ENCODE results near the gene EVX1.

Gene EVX1

GRCh38 chr7:27260211-27260610 lies 17.6 kb downstream of the EVX1 start:
- H3K27ac ChIP-seq (ENCODE audit: low read depth, low read length, poor library complexity, severe bottlenecking), result no peak overlapping the region
- H3K4me1 ChIP-seq (ENCODE audit: insufficient read depth, low read length, severe bottlenecking), result no peaks in the 10 kb centered on the region
- no peak overlapping the region for H2AFZ ChIP-seq (ENCODE audit: low read length)
- no peaks in the 10 kb centered on the region for H4K20me1 ChIP-seq (ENCODE audit: insufficient read depth, low read length)
- no peak overlapping the region for H3K4me3 ChIP-seq (ENCODE audit: low read depth, low read length, poor library complexity, severe bottlenecking)
- H3K4me2 ChIP-seq (ENCODE audit: low read length), result no peak overlapping the region
- no peaks in the 10 kb centered on the region for H3K27me3 ChIP-seq (ENCODE audit: insufficient read depth, low read length)
- TF ChIP-seq CTCF (IDR thresholded peaks at IDR 0.05; ENCODE audit: low read length) (no peak), EZH2 (IDR thresholded peaks at IDR 0.05; ENCODE audit: borderline replicate concordance, low read length) (no peak)
- no peaks in the 10 kb centered on the region for H3K36me3 ChIP-seq (ENCODE audit: insufficient read depth, low read length)
- H3K9me2 ChIP-seq (ENCODE audit: low read depth, low read length), result no peaks in the 10 kb centered on the region
- no peaks in the 10 kb centered on the region for H3K79me2 ChIP-seq (ENCODE audit: insufficient read depth, low read length)
- no peaks in the 10 kb centered on the region for H3K9me3 ChIP-seq (ENCODE audit: low read length)
- no peak overlapping the region for H3K9ac ChIP-seq (ENCODE audit: low read length)
- H3F3A ChIP-seq (ENCODE audit: insufficient read depth, low read length), result no peaks in the 10 kb centered on the region

- no peaks in the 10 kb centered on the region for H3K4me1 ChIP-seq (ENCODE audit: insufficient read depth, low read length, severe bottlenecking)
- no peak overlapping the region for H2AFZ ChIP-seq (ENCODE audit: low read length)
- no peak overlapping the region for H3K4me2 ChIP-seq (ENCODE audit: low read length)
- no peak overlapping the region for H3K9ac ChIP-seq (ENCODE audit: low read length)
- H3K79me2 ChIP-seq (ENCODE audit: insufficient read depth, low read length), result no peaks in the 10 kb centered on the region
- H3F3A ChIP-seq (ENCODE audit: insufficient read depth, low read length), result no peaks in the 10 kb centered on the region
- TF ChIP-seq EZH2 (IDR thresholded peaks at IDR 0.05; ENCODE audit: borderline replicate concordance, low read length) (no peak), CTCF (IDR thresholded peaks at IDR 0.05; ENCODE audit: low read length) (no peak)
- no peaks in the 10 kb centered on the region for H3K9me3 ChIP-seq (ENCODE audit: low read length)
- H3K9me2 ChIP-seq (ENCODE audit: low read depth, low read length), result no peaks in the 10 kb centered on the region
- no peaks in the 10 kb centered on the region for H4K20me1 ChIP-seq (ENCODE audit: insufficient read depth, low read length)
- no peak overlapping the region for H3K27ac ChIP-seq (ENCODE audit: low read depth, low read length, poor library complexity, severe bottlenecking)
- no peaks in the 10 kb centered on the region for H3K27me3 ChIP-seq (ENCODE audit: insufficient read depth, low read length)
- no peaks in the 10 kb centered on the region for H3K36me3 ChIP-seq (ENCODE audit: insufficient read depth, low read length)
- H3K4me3 ChIP-seq (ENCODE audit: low read depth, low read length, poor library complexity, severe bottlenecking), result no peak overlapping the region
Observed at GRCh38 chr7:27262121-27262520, 19.5 kb downstream of the EVX1 start.

- TF ChIP-seq EZH2 (IDR thresholded peaks at IDR 0.05; ENCODE audit: borderline replicate concordance, low read length), result no peak
- TF ChIP-seq CTCF (IDR thresholded peaks at IDR 0.05; ENCODE audit: low read length), result no peak
- Histone ChIP-seq H4K20me1 (ENCODE audit: insufficient read depth, low read length) (no peaks in the 10 kb centered on the region), H3K4me1 (ENCODE audit: insufficient read depth, low read length, severe bottlenecking) (no peaks in the 10 kb centered on the region), H3K27me3 (ENCODE audit: insufficient read depth, low read length) (no peaks in the 10 kb centered on the region), H3K27ac (ENCODE audit: low read depth, low read length, poor library complexity, severe bottlenecking) (no peak overlapping the region), H3K4me3 (ENCODE audit: low read depth, low read length, poor library complexity, severe bottlenecking) (no peak overlapping the region), H3K36me3 (ENCODE audit: insufficient read depth, low read length) (no peaks in the 10 kb centered on the region), H3K9me2 (ENCODE audit: low read depth, low read length) (no peaks in the 10 kb centered on the region), H2AFZ (ENCODE audit: low read length) (no peak overlapping the region), H3K9me3 (ENCODE audit: low read length) (no peaks in the 10 kb centered on the region), H3K9ac (ENCODE audit: low read length) (no peak overlapping the region), H3K4me2 (ENCODE audit: low read length) (no peak overlapping the region), H3F3A (ENCODE audit: insufficient read depth, low read length) (no peaks in the 10 kb centered on the region), H3K79me2 (ENCODE audit: insufficient read depth, low read length) (no peaks in the 10 kb centered on the region)
Observed at GRCh38 chr7:27263781-27264180, 21.2 kb downstream of the EVX1 start.
